HG03571 (cell line): Measurements from ENCODE around the gene GCG.

Experiments used
- ATAC-seq: cut with Tn5 transposase; IDR thresholded peaks from one replicate; pipeline ENCODE4 v1.9.1; 2021; ENCODE audit not compliant: unreplicated experiment

The GCG gene

DNA sequence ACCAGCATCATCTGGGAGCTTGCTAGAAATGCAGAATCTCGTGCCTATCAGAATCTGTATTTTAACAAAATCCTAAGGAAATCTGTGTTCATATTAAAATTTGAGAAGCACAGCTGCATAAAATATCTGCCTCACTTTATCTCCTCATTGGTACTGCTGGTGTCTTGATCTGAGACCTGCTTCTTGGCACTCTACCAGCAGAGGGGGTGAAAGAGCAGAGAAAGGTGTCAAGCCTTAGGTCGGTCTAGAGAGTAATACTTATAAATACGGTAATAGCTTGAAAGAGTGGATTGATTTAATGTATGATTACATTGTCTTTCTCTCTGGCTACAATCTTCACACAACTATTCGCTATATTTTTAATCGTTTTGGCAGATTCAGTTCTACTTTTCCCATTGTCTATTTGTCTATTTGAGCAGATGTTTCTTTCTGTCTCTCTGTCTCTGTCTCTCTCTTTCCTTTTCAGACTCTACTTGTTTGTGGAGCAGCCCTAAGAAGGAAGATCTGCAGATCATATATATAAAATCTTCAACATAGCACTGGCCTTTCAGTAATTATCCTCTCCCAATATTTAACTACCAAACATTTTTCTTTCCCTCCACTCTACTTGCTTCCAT is 1.7 kb upstream of the GCG start:
- ATAC-seq: peak; percentile 90

DNA sequence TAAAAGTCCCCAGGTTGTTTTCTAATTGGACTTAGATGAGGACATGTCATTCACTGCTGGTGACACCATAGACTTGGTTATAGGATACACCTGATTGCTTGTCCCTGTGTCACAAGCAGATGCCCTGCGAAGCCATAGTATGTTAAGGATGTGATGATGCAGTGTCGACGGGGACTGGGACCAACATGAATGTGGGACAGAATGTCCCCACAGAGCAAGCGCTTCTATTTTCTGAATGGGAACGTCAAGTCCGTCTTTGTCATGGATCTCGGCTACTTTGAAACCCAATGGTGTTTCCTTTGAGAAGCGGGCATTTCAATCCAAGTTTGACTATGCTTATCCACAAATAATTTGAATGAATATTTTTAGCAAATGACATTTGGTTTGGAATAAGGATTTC is 2.1 kb downstream of the GCG start:
- no peak for ATAC-seq

- no peak for ATAC-seq
These were observed 2.6 kb downstream of the GCG start for GRCh38 chr2:162149466-162149865.

- ATAC-seq: no peak
These were observed 3.1 kb downstream of the GCG start for GRCh38 chr2:162148956-162149355.

- no peak for ATAC-seq
These were observed 8.1 kb downstream of the GCG start for GRCh38 chr2:162143969-162144368.

GRCh38 chr2:162138310-162138709 is 13.7 kb downstream of the GCG start:
- no peak for ATAC-seq

- ATAC-seq: no peak
These were observed 24.6 kb downstream of the GCG start for GRCh38 chr2:162127422-162127821.

GRCh38 chr2:162126527-162126926 is 25.5 kb downstream of the GCG start:
- ATAC-seq: peak; percentile 10

DNA sequence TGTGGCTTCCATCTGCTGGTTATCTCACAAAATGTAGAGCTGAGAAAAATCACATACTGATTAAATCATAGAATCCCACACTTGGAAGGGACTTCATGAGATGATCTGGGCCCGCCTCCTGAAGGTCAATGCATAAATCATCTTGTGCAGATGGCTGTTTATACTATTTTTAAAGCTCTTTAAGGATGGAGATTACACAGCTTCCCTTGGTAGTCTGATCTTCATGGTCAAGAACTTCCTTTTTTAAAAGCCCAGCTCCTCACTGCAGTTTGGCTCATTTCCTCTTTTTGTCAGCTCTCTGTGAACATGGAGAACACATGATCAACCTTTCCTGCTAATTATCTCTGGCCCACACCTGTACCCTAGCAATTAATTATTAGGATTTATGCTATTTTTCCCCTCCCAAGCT is 25.9 kb downstream of the GCG start:
- peak; percentile 95 for ATAC-seq

- no peak for ATAC-seq
These were observed 26.9 kb downstream of the GCG start for GRCh38 chr2:162125138-162125537.

- ATAC-seq: peak; percentile 36
These were observed 28.0 kb downstream of the GCG start for GRCh38 chr2:162123806-162124758.

GRCh38 chr2:162118166-162119031 is 33.6 kb downstream of the GCG start:
- no peak for ATAC-seq

DNA sequence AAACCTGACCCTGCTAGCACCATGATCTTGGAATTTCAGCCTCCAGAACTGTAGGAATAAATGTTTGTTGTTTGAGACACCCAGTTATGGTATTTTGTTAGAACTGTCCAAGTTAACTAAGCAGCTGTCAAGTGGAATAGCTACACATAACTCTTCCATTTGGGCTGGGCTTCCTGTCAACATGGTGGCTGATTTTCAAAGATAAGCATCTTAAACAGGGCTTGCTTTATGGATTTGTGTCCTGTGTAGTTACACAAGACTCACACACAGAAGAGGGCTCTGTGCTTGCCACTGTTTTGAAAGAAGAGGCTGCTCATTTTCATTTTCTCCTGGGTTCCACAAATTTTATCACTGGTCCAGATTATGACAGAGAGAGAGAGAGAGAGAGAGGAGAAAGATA is 35.7 kb downstream of the GCG start:
- no peak for ATAC-seq

- ATAC-seq: no peak
These were observed 37.0 kb downstream of the GCG start for GRCh38 chr2:162115076-162115475.

- no peak for ATAC-seq
These were observed 37.8 kb downstream of the GCG start for GRCh38 chr2:162114271-162114670.

DNA sequence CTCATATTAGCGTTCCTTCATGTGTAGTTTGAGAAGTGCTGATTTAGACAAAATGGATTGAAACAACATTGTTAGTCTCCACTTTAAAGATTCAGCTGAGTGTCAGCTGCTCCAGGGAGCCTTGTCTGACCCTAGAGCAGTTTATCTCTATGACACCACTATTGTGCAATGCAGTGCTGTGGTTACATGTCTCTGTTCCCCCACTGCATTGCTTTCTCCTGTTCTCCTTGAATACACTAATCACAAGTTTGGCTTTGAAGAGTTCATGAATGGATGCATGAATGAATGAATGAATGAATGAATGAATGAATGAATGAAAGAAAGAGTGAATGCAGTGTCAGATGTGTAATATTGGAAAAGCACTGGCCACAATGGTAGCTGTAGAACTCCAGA is 38.3 kb downstream of the GCG start:
- no peak for ATAC-seq

DNA sequence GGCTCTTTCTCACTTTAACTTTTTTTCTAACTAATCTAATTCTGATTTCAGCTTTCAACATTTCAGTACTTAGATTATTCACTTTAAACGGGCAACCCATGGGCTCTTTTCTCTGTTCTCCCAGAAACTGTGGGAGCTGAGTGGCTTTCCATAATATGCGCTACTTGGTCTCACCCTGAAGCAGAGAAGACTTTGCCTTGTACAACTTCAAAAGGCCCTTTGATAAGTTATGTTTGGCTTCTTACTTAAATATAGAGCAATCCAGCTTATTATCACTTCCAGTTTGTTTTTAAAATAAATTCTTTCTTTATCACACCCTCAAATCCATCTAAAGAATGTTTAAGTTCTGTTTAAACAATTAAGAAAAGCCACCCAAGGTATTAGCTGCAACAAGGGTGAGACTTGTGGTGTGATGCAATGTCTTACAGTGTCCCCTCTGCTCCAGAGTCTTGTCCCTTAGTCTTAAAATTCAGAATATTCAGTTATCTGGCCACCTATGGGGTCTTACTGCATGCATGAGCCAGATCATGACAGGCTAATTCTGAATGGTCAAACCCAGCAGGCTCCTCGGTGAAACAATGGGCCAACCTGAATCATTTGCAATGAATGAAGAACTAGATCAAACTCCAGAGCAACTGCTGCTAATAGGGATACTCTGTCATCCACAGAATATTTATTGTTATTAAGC is 38.8 kb downstream of the GCG start:
- ATAC-seq: no peak

- no peak for ATAC-seq
These were observed 39.8 kb downstream of the GCG start for GRCh38 chr2:162111958-162112850.

DNA sequence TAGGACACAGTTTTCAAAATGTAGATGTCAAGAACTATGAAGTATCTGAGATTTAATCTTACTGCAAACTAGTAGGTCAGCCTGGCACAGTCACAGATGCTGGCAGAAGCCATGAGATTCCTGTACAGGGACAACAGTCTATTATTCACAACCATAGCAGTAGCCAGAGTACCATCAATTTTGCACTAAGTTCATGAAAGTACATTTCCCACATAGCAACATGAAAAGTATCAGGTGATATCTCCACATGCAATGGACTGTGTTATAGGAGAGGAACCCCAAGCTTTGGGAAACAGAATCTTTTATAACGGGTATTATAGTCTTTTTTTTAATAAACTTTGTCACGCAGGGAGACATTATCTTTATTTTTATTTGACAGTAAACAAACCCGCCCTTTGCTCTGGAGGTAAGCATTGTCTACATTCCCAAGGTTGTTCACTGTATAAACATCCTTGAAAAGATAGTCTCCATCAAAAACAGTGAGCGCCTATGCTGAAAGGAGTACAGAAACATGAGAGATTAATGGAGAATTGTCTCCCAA is 44.6 kb downstream of the GCG start:
- no peak for ATAC-seq

GRCh38 chr2:162106746-162107145 is 45.3 kb downstream of the GCG start:
- no peak for ATAC-seq
